ENCODE data around the gene GATAD2A.

GATAD2A gene

DNA sequence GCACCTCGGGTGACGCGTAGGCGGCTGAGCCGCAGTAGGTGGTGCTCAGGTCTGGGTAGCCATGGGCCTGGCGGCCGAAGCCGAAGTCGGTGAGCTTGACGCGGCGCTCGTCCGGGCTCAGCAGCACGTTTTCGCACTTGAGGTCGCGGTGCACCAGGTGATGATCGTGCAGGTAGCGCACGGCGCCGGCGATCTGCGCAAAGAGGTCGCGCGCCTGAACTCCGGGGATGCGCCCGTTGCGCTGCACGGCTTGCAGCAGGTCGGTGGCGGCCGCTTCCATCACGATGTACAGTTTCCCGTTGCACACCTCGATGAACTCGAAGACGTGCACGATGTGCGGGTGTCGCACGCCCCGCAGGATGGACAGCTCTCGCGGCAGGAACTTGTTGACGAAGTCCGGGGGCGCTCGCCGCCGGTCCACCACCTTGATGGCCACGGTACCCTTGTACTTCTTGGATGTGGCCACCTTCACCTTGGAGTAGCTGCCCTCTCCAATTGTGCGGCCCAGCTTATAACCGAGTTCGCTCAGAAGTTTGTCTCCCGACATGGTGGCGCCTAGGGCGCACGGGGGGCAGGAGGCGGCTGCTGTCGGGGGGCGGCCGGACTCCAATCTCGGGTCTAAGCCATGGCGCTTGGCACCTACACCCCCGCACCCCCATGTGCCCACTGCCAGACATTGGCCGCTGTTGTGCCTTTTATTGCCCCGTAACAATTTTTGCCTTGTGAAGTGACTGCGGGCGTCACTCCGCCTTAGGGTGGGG is 109.6 kb downstream of the GATAD2A start, which contains the start of gene TSSK6:
TSSK6 (minus strand) TSS at position 668 of the 761 bp plus-strand sequence; CDS start at position 547, 121 bp downstream.
- Histone ChIP-seq H3K36me3 (ENCODE audit: control insufficient read depth in 1 of 2, insufficient read depth in 2 of 2, low read length in 2 of 2) (peaks cover 4 to 11% of the 10 kb centered on the region in 2 donors), H3K9me3 (ENCODE audit: control insufficient read depth in 1 of 2, low read length in 2 of 2) (no peaks in the 10 kb centered on the region), H3K4me3 (ENCODE audit: low read depth in 1 of 2, low read length in 2 of 2) (peak within 1 kb of the TSS; percentile 82 to 91), H3K27me3 (ENCODE audit: low read depth, low read length) (no peaks in the 10 kb centered on the region), H3K27ac (ENCODE audit: low read length) (peak within 1 kb of the TSS; percentile 75), H3K4me1 (ENCODE audit: control insufficient read depth in 1 of 2, insufficient read depth in 2 of 2, low read length in 2 of 2) (peaks cover 0 to 36% of the 10 kb centered on the region in 2 donors)

GRCh38 chr19:19515642-19516519 is 110.4 kb downstream of the GATAD2A start, which contains the start of gene NDUFA13:
Gene NDUFA13 (plus strand): TSS chr19:19516225. CDS start chr19:19516239, 14 bp downstream.
- no peaks in the 10 kb centered on the region for H3K27me3 ChIP-seq (ENCODE audit: low read depth, low read length)
- H3K9me3 ChIP-seq (ENCODE audit: control insufficient read depth in 1 of 2, low read length in 2 of 2) = no peaks in the 10 kb centered on the region
- H3K4me1 ChIP-seq (ENCODE audit: control insufficient read depth in 1 of 2, insufficient read depth in 2 of 2, low read length in 2 of 2) = peaks cover 0 to 37% of the 10 kb centered on the region in 2 donors
- peaks cover 4 to 13% of the 10 kb centered on the region in 2 donors for H3K36me3 ChIP-seq (ENCODE audit: control insufficient read depth in 1 of 2, insufficient read depth in 2 of 2, low read length in 2 of 2)
- H3K27ac ChIP-seq (ENCODE audit: low read length) = peak within 1 kb of the TSS; percentile 75
- H3K4me3 ChIP-seq (ENCODE audit: low read depth in 1 of 2, low read length in 2 of 2) = peak within 1 kb of the TSS; percentile 82 to 91

DNA sequence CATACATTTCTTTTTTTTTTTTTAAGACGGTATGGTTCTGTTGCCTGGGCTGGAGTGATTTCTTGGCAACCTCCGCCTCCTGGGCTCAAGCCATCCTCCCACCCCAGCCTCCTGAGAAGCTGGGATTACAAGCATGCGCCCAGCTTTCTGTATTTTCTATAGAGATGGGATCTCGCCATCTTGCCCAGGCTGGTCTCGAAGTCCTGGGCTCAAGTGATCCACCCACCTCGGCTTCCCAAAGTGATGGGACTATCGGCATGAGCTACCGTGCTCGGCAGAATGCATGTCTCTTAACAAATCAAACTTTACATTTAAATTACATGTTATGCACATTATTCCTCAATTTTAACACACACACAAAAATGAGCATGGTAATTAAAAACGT is 111.8 kb downstream of the GATAD2A start:
- H3K27ac ChIP-seq (ENCODE audit: low read length) = no peak overlapping the region
- H3K36me3 ChIP-seq (ENCODE audit: control insufficient read depth in 1 of 2, insufficient read depth in 2 of 2, low read length in 2 of 2) = peaks cover 4 to 13% of the 10 kb centered on the region in 2 donors
- no peaks in the 10 kb centered on the region for H3K9me3 ChIP-seq (ENCODE audit: control insufficient read depth in 1 of 2, low read length in 2 of 2)
- peak overlapping the region; percentile 82 to 91 for H3K4me3 ChIP-seq (ENCODE audit: low read depth in 1 of 2, low read length in 2 of 2)
- peaks cover 0 to 37% of the 10 kb centered on the region in 2 donors for H3K4me1 ChIP-seq (ENCODE audit: control insufficient read depth in 1 of 2, insufficient read depth in 2 of 2, low read length in 2 of 2)
- no peaks in the 10 kb centered on the region for H3K27me3 ChIP-seq (ENCODE audit: low read depth, low read length)

GRCh38 chr19:19520989-19521388 is 115.5 kb downstream of the GATAD2A start:
- Histone ChIP-seq H3K4me3 (ENCODE audit: low read depth in 1 of 2, low read length in 2 of 2) (no peak overlapping the region), H3K4me1 (ENCODE audit: control insufficient read depth in 1 of 2, insufficient read depth in 2 of 2, low read length in 2 of 2) (peaks cover 0 to 26% of the 10 kb centered on the region in 2 donors), H3K36me3 (ENCODE audit: control insufficient read depth in 1 of 2, insufficient read depth in 2 of 2, low read length in 2 of 2) (peaks cover 9 to 24% of the 10 kb centered on the region in 2 donors), H3K9me3 (ENCODE audit: control insufficient read depth in 1 of 2, low read length in 2 of 2) (no peaks in the 10 kb centered on the region), H3K27ac (ENCODE audit: low read length) (no peak overlapping the region), H3K27me3 (ENCODE audit: low read depth, low read length) (no peaks in the 10 kb centered on the region)

DNA sequence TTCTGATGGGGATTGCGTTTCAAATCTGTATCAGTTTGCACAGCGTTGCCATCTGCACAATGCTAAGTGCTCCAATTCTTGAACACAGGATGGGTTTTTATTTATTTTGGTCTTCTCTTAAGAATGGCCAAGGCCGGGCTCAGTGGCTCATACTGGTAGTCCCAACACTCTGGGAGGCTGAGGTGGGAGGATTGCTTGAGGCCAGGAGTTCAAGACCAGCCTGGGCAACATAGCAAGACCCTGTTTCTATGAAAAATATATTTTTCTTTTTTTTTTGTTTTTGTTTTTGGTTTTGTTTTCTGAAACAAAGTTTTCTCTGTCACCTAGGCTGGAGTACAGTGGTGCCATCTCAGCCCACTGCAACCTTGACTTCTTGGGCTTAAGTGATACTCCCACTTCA is 117.7 kb downstream of the GATAD2A start:
- Histone ChIP-seq H3K4me3 (ENCODE audit: low read depth in 1 of 2, low read length in 2 of 2) (no peak overlapping the region), H3K27me3 (ENCODE audit: low read depth, low read length) (no peaks in the 10 kb centered on the region), H3K27ac (ENCODE audit: low read length) (no peak overlapping the region), H3K36me3 (ENCODE audit: control insufficient read depth in 1 of 2, insufficient read depth in 2 of 2, low read length in 2 of 2) (peaks cover 9 to 43% of the 10 kb centered on the region in 2 donors), H3K4me1 (ENCODE audit: control insufficient read depth in 1 of 2, insufficient read depth in 2 of 2, low read length in 2 of 2) (peaks cover 0 to 12% of the 10 kb centered on the region in 2 donors), H3K9me3 (ENCODE audit: control insufficient read depth in 1 of 2, low read length in 2 of 2) (no peaks in the 10 kb centered on the region)

DNA sequence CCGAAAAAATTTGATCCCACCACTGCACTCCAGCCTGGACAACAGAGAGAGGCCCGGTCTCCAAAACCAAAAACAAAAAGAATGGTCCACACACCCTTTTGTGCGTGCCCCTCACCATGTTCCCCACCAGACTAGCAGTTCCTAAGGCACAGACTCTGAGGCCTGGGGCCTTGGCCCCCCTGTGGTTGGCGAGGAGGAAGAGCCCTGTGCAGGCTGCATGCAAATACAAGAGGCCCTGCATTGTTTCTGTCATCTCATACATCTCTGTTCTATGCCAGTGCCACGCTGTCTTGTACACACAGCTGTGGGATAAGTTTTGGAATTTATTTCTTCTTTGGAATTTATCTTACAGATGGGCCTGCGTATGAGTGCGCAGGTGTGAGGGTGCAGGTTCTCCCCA is 118.6 kb downstream of the GATAD2A start:
- no peaks in the 10 kb centered on the region for H3K27me3 ChIP-seq (ENCODE audit: low read depth, low read length)
- peaks cover 0 to 13% of the 10 kb centered on the region in 2 donors for H3K4me1 ChIP-seq (ENCODE audit: control insufficient read depth in 1 of 2, insufficient read depth in 2 of 2, low read length in 2 of 2)
- no peaks in the 10 kb centered on the region for H3K9me3 ChIP-seq (ENCODE audit: control insufficient read depth in 1 of 2, low read length in 2 of 2)
- H3K27ac ChIP-seq (ENCODE audit: low read length) = no peak overlapping the region
- no peak overlapping the region for H3K4me3 ChIP-seq (ENCODE audit: low read depth in 1 of 2, low read length in 2 of 2)
- peaks cover 9 to 42% of the 10 kb centered on the region in 2 donors for H3K36me3 ChIP-seq (ENCODE audit: control insufficient read depth in 1 of 2, insufficient read depth in 2 of 2, low read length in 2 of 2)

DNA sequence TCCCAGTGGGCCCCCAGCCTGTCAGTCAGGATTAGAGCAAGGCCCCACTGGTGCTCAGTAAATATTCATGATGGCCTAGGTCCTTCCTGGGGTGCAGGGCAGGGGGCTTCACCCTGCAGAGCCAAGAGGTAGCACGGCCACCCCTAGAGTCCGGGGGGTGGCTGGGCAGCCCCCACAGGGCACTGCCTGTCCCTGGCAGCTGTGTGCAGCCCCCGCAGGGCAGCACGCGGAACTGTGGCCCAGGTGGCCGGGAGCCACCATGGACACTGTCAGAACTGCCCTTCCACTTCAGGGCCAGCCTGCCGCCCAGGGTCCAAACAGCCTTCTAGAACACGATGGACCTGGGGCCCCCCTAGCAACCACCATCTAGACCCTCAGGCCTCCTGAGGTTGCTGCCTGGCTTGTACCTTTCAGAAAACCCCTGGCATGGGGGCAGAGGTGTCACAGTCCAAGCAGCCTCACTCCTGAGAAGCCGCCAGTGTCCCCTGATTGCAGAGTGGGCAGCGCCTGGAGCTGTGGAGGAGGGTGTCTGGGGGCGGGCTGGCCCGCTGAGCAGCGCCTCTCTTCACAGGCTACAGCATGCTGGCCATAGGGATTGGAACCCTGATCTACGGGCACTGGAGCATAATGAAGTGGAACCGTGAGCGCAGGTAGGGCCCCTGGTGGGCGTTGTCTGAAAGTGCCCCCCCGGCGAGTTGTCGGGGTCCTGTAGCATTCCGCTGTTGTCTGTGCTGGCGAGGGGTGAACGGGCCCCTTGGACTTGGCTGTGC is 120.3 kb downstream of the GATAD2A start:
- Histone ChIP-seq H3K36me3 (ENCODE audit: control insufficient read depth in 1 of 2, insufficient read depth in 2 of 2, low read length in 2 of 2) (peaks cover 4 to 31% of the 10 kb centered on the region in 2 donors), H3K4me3 (ENCODE audit: low read depth in 1 of 2, low read length in 2 of 2) (no peak overlapping the region), H3K27me3 (ENCODE audit: low read depth, low read length) (no peaks in the 10 kb centered on the region), H3K9me3 (ENCODE audit: control insufficient read depth in 1 of 2, low read length in 2 of 2) (no peaks in the 10 kb centered on the region), H3K27ac (ENCODE audit: low read length) (no peak overlapping the region), H3K4me1 (ENCODE audit: control insufficient read depth in 1 of 2, insufficient read depth in 2 of 2, low read length in 2 of 2) (peaks cover 0 to 5% of the 10 kb centered on the region in 2 donors)

DNA sequence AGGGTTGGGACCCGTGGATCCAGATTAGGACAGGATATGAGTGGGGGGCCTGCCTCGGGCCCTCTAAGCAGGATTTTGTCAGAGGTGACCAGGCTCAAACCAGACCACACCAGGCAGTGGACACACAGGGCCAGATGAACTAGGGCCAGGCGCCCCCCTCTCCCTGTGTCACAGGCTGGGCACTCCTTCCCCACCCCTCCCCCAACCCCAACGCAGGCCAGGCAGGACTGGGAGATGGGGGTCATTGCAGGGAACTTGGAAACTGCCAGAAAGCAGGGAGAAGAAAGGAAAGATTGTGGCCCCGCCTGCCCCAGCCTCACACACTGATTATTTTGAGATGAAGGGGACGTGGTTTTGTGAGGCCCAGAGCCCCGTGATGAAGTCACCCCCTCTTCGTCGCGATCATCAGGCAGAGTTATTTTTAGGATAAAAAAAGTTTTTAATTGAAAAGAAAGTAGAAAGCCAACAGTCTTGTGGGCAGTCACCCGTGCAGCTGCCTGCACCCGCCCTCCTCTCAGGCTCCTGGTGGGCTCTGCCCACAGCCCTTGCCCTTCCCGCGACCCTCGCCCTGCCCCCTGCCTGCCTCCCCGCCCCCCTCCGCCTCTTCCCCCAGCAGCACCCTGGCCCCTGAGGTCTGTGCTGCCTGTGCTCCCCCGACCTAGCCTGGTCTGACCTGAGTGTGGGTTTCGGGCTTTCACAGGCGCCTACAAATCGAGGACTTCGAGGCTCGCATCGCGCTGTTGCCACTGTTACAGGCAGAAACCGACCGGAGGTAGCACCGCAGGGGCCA is 121.3 kb downstream of the GATAD2A start:
- H3K36me3 ChIP-seq (ENCODE audit: control insufficient read depth in 1 of 2, insufficient read depth in 2 of 2, low read length in 2 of 2) = peaks cover 4 to 31% of the 10 kb centered on the region in 2 donors
- no peaks in the 10 kb centered on the region for H3K9me3 ChIP-seq (ENCODE audit: control insufficient read depth in 1 of 2, low read length in 2 of 2)
- H3K4me1 ChIP-seq (ENCODE audit: control insufficient read depth in 1 of 2, insufficient read depth in 2 of 2, low read length in 2 of 2) = peaks cover 0 to 5% of the 10 kb centered on the region in 2 donors
- no peaks in the 10 kb centered on the region for H3K27me3 ChIP-seq (ENCODE audit: low read depth, low read length)
- no peak overlapping the region for H3K4me3 ChIP-seq (ENCODE audit: low read depth in 1 of 2, low read length in 2 of 2)
- no peak overlapping the region for H3K27ac ChIP-seq (ENCODE audit: low read length)

DNA sequence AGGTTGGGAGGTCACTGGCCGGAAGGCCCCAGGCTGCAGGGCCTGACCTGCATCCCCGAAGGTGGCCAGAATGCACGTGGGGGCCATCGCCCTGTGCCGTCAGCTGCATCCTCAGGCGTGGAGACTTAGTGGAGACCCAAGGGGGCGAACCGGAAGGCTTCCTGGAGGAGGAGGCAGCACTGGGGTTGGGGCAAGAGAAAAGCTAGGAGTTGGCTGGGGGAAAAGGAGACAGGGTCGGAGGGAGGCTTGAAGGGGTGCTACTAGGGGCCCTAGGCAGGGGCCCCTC is 121.8 kb downstream of the GATAD2A start:
- Histone ChIP-seq H3K9me3 (ENCODE audit: control insufficient read depth in 1 of 2, low read length in 2 of 2) (no peaks in the 10 kb centered on the region), H3K27me3 (ENCODE audit: low read depth, low read length) (no peaks in the 10 kb centered on the region), H3K36me3 (ENCODE audit: control insufficient read depth in 1 of 2, insufficient read depth in 2 of 2, low read length in 2 of 2) (peaks cover 4 to 31% of the 10 kb centered on the region in 2 donors), H3K4me1 (ENCODE audit: control insufficient read depth in 1 of 2, insufficient read depth in 2 of 2, low read length in 2 of 2) (peaks cover 0 to 9% of the 10 kb centered on the region in 2 donors), H3K4me3 (ENCODE audit: low read depth in 1 of 2, low read length in 2 of 2) (no peak overlapping the region), H3K27ac (ENCODE audit: low read length) (no peak overlapping the region)

All from muscle layer of duodenum (tissue), 2 donors.